Measurements from ENCODE around the gene WFDC5.
A peak's percentile ranks its signal among the peaks of the same experiment; 100 is the strongest.

GRCh38 chr20:45157962-45158361, 43.0 kb upstream of the WFDC5 start:
- TF ChIP-seq EZH2phosphoT487 (IDR thresholded peaks at IDR 0.05; ENCODE audit: borderline replicate concordance, low read depth) (no peak), POLR2AphosphoS5 (IDR thresholded peaks at IDR 0.05; ENCODE audit: low read depth, low read length) (no peak), NFIC (IDR thresholded peaks at IDR 0.05; ENCODE audit: borderline replicate concordance) (peak; percentile 44; the same call in 1 of the 2 replicates)

Measured in SK-N-SH (cell line).